Measurements from ENCODE around the gene ERAP2.

DNA sequence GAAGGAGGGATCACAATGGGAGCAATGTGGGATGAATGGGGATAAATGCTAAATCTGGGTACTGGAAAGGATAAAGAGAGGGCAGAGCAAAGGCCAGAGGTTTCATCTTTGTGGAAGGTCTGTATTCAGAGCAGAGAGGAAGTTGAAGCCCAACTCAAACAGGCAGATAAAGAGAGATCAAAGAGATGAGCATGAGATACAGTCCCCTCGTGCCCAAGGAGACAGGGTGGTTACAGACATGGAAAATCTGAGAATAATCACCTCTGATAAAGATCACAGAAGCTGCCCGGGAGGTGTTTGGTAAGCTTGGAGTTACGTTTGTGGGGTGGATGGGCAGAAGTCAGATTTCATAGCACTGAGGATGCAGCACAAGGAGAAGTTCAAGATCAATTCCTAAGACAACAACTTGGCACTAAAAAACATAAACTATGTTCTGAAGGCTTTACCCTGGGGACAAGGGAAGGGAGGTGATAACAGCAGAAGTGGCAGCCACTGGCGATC, 459 bp upstream of the ERAP2 start:
- TF ChIP-seq, protein P1, sequence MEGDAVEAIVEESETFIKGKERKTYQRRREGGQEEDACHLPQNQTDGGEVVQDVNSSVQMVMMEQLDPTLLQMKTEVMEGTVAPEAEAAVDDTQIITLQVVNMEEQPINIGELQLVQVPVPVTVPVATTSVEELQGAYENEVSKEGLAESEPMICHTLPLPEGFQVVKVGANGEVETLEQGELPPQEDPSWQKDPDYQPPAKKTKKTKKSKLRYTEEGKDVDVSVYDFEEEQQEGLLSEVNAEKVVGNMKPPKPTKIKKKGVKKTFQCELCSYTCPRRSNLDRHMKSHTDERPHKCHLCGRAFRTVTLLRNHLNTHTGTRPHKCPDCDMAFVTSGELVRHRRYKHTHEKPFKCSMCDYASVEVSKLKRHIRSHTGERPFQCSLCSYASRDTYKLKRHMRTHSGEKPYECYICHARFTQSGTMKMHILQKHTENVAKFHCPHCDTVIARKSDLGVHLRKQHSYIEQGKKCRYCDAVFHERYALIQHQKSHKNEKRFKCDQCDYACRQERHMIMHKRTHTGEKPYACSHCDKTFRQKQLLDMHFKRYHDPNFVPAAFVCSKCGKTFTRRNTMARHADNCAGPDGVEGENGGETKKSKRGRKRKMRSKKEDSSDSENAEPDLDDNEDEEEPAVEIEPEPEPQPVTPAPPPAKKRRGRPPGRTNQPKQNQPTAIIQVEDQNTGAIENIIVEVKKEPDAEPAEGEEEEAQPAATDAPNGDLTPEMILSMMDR (conservative IDR thresholded peaks at IDR 0.05 in 1 of 2, IDR thresholded peaks at IDR 0.05 in 1 of 2; ENCODE audit: extremely low read depth in 1 of 2, insufficient read depth in 1 of 2, low read depth in 1 of 2, low read length in 2 of 2), result no peak
- TF ChIP-seq EZH2 (IDR thresholded peaks at IDR 0.05; ENCODE audit: borderline replicate concordance, low read length), result no peak

Data from mammary epithelial cell (primary cell).